Stomach (tissue), 9 donors: ENCODE results near the gene CBX3. TPM values are rescaled to one million over a fixed set of nuclear protein-coding genes. Genes with fewer than 3 reads are reported as not detected.

Experiments
- DNase-seq, 2 donors: peaks; one replicate each; pipeline versions ENCODE4 v3.0.0 to v3.0.0-alpha.2; 2013 to 2019
- H3K27ac ChIP-seq, 5 donors: fragments of 200-600 bp in 4 of 5; sonication (generic) in 4 of 5; one replicate each; pipeline ENCODE4 v1.5.1; 2013 to 2019; ENCODE audit warnings: mild to moderate bottlenecking in 1 of 5, moderate library complexity in 1 of 5
- H3K27me3 ChIP-seq, 3 donors: fragments of 200-600 bp; sonication (generic); one replicate each; pipeline ENCODE4 v1.5.1; 2017 to 2019; ENCODE audit warnings: mixed run types in 1 of 3
- H3K36me3 ChIP-seq, 4 donors: fragments of 200-600 bp; sonication (generic); 1 replicate in 3 of 4; 2 replicates in 1 of 4; pipeline ENCODE4 v1.5.1; 2016 to 2019
- H3K4me1 ChIP-seq, 4 donors: fragments of 200-600 bp; sonication (generic); one replicate each; pipeline ENCODE4 v1.5.1; 2016 to 2019
- H3K4me3 ChIP-seq, 4 donors: fragments of 200-600 bp; sonication (generic) in 3 of 4; one replicate each; pipeline ENCODE4 v1.5.1; 2016 to 2019; ENCODE audit warnings: mild to moderate bottlenecking in 1 of 4
- H3K9me3 ChIP-seq, 4 donors: fragments of 200-600 bp; sonication (generic); one replicate each; pipeline ENCODE4 v1.5.1; 2016 to 2019
- EP300 ChIP-seq: sonication (generic); formaldehyde crosslinking; IDR thresholded peaks from one replicate; pipeline ENCODE4 v1.6.1; 2017; ENCODE audit warnings: antibody characterized with exemption
- POLR2A ChIP-seq, 4 donors: fragments of 450-650 bp; IDR thresholded peaks; one replicate each; pipeline ENCODE4 v1.6.1; 2016; ENCODE audit warnings: antibody characterized with exemption in 4 of 4, control low read depth in 2 of 4, mild to moderate bottlenecking in 1 of 4, moderate library complexity in 1 of 4
- POLR2AphosphoS5 ChIP-seq, 3 donors: sonication (generic); formaldehyde crosslinking; IDR thresholded peaks; one replicate each; pipeline ENCODE4 v1.6.1; 2016; ENCODE audit warnings: antibody characterized with exemption in 3 of 3
- WGBS, 5 donors: extraction: QIAGEN DNeasy Blood & Tissue Kit in 3 of 5; methylation state at CpG; one replicate each; pipeline versions ENCODE4 v1.1.5 to v1.1.7; 2013 to 2018; 5-methylcytosine and 5-hydroxymethylcytosine counted together
- intact Hi-C: fragments of 100-400 bp; cut with DNase I; formaldehyde crosslinking; loops from one replicate; pipeline ENCODE4 v1.15.1; 2023; ENCODE audit warnings: low total_unique reads
- polyA plus RNA-seq, 3 donors: library from polyadenylated mRNA; stranded (reverse); fragments of 200-250 nt; gene quantifications; one replicate each; pipeline ENCODE4 v1.2.3, GENCODE V29; 2013
- total RNA-seq, 5 donors: library from RNA; depleted of rRNA; stranded (reverse); fragments of >200 nt; gene quantifications; one replicate each; pipeline versions ENCODE4 v1.1.0 to v1.2.3, GENCODE V29; 2014 to 2016
- TF ChIP-seq, protein P1 (sequence below), 7 experiments: fragments of 450-650 bp in 4 of 7; fragments of 200-600 bp in 3 of 7; sonication (generic) in 3 of 7; IDR thresholded peaks; one replicate each; pipeline ENCODE4 v1.5.1; 2016 to 2019; ENCODE audit warnings: antibody characterized with exemption in 7 of 7, control low read depth in 2 of 7, mild to moderate bottlenecking in 1 of 7
- donor health status: healthy with polysubstance abuse.
- donor health status: Bipolar disorder and iron deficiency.
- donor health status: healthy.

CBX3 gene
- total and polyA plus RNA-seq, 8 donors, result 21.4 to 156 (median 76.2) TPM

GRCh38 chr7:26179422-26179821 lies 22.1 kb upstream of the CBX3 start:
- no peaks in the 10 kb centered on the region for H3K27me3 ChIP-seq
- no peak overlapping the region for H3K4me3 ChIP-seq
- intact Hi-C loops, result no loop called here
- H3K27ac ChIP-seq, result peak overlapping the region in 1 of 5 donors; percentile 41
- no peaks in the 10 kb centered on the region for H3K36me3 ChIP-seq
- H3K9me3 ChIP-seq, result no peaks in the 10 kb centered on the region
- 66 to 81% (median 77%) methylated on average over 5 of the region's 5 CpGs for WGBS, 5 donors
- peaks cover 4 to 42% (median 22%) of the 10 kb centered on the region in 4 donors for H3K4me1 ChIP-seq
- DNase-seq, result no peak
- TF ChIP-seq, protein P1, sequence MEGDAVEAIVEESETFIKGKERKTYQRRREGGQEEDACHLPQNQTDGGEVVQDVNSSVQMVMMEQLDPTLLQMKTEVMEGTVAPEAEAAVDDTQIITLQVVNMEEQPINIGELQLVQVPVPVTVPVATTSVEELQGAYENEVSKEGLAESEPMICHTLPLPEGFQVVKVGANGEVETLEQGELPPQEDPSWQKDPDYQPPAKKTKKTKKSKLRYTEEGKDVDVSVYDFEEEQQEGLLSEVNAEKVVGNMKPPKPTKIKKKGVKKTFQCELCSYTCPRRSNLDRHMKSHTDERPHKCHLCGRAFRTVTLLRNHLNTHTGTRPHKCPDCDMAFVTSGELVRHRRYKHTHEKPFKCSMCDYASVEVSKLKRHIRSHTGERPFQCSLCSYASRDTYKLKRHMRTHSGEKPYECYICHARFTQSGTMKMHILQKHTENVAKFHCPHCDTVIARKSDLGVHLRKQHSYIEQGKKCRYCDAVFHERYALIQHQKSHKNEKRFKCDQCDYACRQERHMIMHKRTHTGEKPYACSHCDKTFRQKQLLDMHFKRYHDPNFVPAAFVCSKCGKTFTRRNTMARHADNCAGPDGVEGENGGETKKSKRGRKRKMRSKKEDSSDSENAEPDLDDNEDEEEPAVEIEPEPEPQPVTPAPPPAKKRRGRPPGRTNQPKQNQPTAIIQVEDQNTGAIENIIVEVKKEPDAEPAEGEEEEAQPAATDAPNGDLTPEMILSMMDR (IDR thresholded peaks at IDR 0.05), result no peak
- no peak for TF ChIP-seq POLR2A (IDR thresholded peaks at IDR 0.05)
- no peak for TF ChIP-seq POLR2AphosphoS5 (IDR thresholded peaks at IDR 0.05)
- TF ChIP-seq EP300, result no peak

DNA sequence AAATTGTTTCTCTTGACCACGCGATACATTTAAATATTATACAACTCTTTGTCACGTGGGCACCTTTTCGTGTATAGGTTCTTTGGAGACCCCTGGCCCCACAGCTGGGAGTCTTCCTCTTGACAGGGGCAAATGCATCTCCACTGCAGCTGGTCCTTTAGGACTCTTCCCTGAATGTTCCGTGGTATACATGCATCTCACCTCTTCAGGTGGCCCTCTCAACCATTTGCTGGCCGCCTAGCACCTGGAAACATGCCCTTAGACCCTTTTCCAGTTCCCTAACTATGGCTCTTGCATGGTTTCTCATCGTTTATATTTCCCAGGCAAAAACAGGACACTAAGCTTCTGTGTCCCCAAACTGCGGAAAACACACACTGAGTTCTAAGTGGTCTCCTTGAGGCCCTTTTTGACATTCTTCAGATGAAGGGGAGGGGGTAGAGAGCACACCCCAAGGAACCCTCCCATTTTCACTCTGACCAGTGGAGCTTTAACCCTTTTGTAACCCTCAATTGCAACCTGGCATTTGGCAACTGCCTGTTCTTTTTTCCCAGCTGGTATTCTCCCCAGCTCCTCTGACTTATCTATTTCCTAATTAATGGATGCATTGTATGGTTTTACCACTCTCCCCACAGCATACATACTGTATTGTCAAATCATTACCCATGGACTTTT lies 21.6 kb upstream of the CBX3 start:
- Histone ChIP-seq H3K4me3 (no peak overlapping the region), H3K9me3 (no peaks in the 10 kb centered on the region), H3K4me1 (peaks cover 6 to 42% (median 23%) of the 10 kb centered on the region in 4 donors), H3K27ac (peak overlapping the region in 4 of 5 donors; percentile 15 to 67 (median 46)), H3K36me3 (peaks cover 0 to 3% (median 1%) of the 10 kb centered on the region in 4 donors), H3K27me3 (no peaks in the 10 kb centered on the region)
- WGBS, 5 donors, result 32 to 56% (median 54%) methylated on average over 8 of the region's 8 CpGs
- intact Hi-C loops, result no loop called here
- no peak for DNase-seq
- TF ChIP-seq POLR2AphosphoS5 (IDR thresholded peaks at IDR 0.05) (no peak), POLR2A (IDR thresholded peaks at IDR 0.05) (no peak), EP300 (no peak)
- TF ChIP-seq, protein P1 (IDR thresholded peaks at IDR 0.05), result no peak

DNA sequence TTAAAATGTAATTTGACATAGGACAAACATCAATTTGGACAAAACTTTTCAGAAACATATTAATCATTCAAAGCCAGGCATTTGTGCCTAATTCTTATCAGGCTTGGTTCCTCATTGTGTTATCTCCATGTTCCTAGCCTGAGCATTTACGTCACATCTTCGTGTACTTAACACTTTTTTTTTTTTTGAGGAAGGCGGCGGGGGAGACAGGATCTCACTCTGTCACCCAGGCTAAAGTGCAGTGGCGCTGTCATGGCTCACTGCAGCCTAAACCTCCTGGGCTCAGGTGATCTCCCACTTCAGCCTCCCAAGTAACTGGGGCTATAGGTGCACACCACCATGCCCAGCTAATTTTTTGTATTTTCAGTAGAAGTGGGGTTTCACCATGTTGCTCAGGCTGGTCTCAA lies 20.8 kb upstream of the CBX3 start:
- Histone ChIP-seq H3K9me3 (no peaks in the 10 kb centered on the region), H3K27ac (peak overlapping the region; percentile 37 to 67 (median 48)), H3K4me1 (peaks cover 6 to 42% (median 26%) of the 10 kb centered on the region in 4 donors), H3K36me3 (peaks cover 0 to 9% (median 5%) of the 10 kb centered on the region in 4 donors), H3K27me3 (no peaks in the 10 kb centered on the region), H3K4me3 (no peak overlapping the region)
- WGBS, 5 donors, result 18 to 46% (median 29%) methylated on average over 5 of the region's 5 CpGs
- intact Hi-C loops, result no loop called here
- TF ChIP-seq, protein P1 (IDR thresholded peaks at IDR 0.05), result no peak
- TF ChIP-seq POLR2A (IDR thresholded peaks at IDR 0.05) (no peak), POLR2AphosphoS5 (IDR thresholded peaks at IDR 0.05) (peak in 2 of 3 donors; percentile 2 to 62), EP300 (no peak)
- DNase-seq, result no peak

DNA sequence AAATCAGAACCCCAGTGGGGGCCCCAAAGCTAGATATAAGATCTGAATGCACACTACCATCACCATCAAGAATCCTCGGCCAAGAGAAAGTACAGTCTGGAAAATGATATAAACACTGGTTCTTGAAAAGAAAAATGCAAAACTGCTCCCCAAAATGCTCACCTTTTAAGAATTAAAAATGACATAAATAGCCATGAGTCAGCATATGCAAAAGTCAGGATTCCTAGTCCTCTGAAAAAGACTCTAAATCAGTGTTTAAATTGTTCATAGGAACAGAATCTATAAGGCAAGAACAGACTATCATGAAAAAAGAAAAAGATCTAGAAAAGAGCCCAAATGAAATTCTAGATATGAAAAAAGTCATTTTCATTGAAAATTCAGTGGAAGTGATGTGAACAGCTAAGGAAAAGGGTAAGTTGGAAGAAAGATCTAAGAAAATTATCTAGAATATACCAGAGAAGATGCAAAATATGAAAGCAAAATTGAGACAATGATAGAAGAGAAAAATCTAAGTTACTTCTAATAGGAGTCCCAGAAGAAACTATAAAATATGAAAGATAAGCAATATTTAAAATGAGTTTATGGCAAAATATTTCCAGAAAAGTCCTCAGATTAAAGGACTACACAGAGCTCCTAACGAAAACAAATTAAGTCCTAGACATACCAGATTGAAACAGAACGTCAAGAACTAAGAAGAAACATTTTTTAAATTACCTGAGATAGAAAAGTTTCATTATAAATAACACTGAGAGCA lies 19.9 kb upstream of the CBX3 start:
- H3K36me3 ChIP-seq, result peaks cover 0 to 15% (median 5%) of the 10 kb centered on the region in 4 donors
- no peaks in the 10 kb centered on the region for H3K27me3 ChIP-seq
- peak overlapping the region in 4 of 5 donors; percentile 47 to 67 (median 49) for H3K27ac ChIP-seq
- H3K4me1 ChIP-seq, result peaks cover 6 to 50% (median 26%) of the 10 kb centered on the region in 4 donors
- intact Hi-C loops, result no loop called here
- H3K4me3 ChIP-seq, result no peak overlapping the region
- 58 to 77% (median 76%) methylated on average over 3 of the region's 3 CpGs for WGBS, 5 donors
- no peak for DNase-seq
- no peaks in the 10 kb centered on the region for H3K9me3 ChIP-seq
- TF ChIP-seq POLR2AphosphoS5 (IDR thresholded peaks at IDR 0.05), result no peak
- TF ChIP-seq, protein P1 (IDR thresholded peaks at IDR 0.05), result no peak
- no peak for TF ChIP-seq EP300
- TF ChIP-seq POLR2A (IDR thresholded peaks at IDR 0.05), result no peak
